Measurements from ENCODE around the gene LAPTM5. TPM values are rescaled to one million over a fixed set of nuclear protein-coding genes. Genes with fewer than 3 reads are reported as not detected.

The LAPTM5 gene
- 424 TPM for total RNA-seq
- long read RNA-seq, transcript LAPTM5-201 (8 exons, 2,223 nt) = major isoform, 540 of 675 reads
- long read RNA-seq, partial matches to known transcripts = 75 of 675 reads
- long read RNA-seq, other reads (novel, unspliced or antisense) = 60 of 675 reads

- DNase-seq = peak; percentile 90
- intact Hi-C loops (cut with DNase I) = no loop called here
Measured at GRCh38 chr1:30757352-30758120, at the start of gene LAPTM5. TSS of gene LAPTM5 (minus strand) at chr1:30757774. CDS start at chr1:30757745, 29 bp downstream.

GRCh38 chr1:30806381-30807317 lies 49.1 kb upstream of the LAPTM5 start:
- Histone ChIP-seq H3K27ac (no peak overlapping the region), H3K4me1 (peaks cover 19% of the 10 kb centered on the region), H3K9me3 (no peaks in the 10 kb centered on the region), H3K4me3 (no peak overlapping the region), H3K27me3 (peaks cover 4% of the 10 kb centered on the region), H3K36me3 (no peaks in the 10 kb centered on the region)
- no peak for ATAC-seq
- no peak for TF ChIP-seq CTCF (IDR thresholded peaks at IDR 0.05)
- peak; percentile 53 for DNase-seq
- intact Hi-C loops (cut with DNase I) = no loop called here

More at GRCh38 chr1:30757352-30758120, at the start of gene LAPTM5:
- no peak for TF ChIP-seq CTCF (IDR thresholded peaks at IDR 0.05)
- H3K4me1 ChIP-seq = peaks cover 18% of the 10 kb centered on the region
- H3K36me3 ChIP-seq = no peaks in the 10 kb centered on the region
- ATAC-seq = peak; percentile 76
- H3K4me3 ChIP-seq = peak within 1 kb of the TSS; percentile 58
- peak within 1 kb of the TSS; percentile 85 for H3K27ac ChIP-seq
- H3K27me3 ChIP-seq = no peaks in the 10 kb centered on the region
- no peaks in the 10 kb centered on the region for H3K9me3 ChIP-seq

- no peak for TF ChIP-seq CTCF (IDR thresholded peaks at IDR 0.05)
Measured at GRCh38 chr1:30805304-30806003, 47.9 kb upstream of the LAPTM5 start.

GRCh38 chr1:30804822-30805221 lies 47.2 kb upstream of the LAPTM5 start:
- H3K9me3 ChIP-seq = no peaks in the 10 kb centered on the region
- intact Hi-C loops (cut with DNase I) = loop anchor here (5.0 kb wide), 1 partner anchor 107 kb away; no protein-coding TSS in a partner anchor
- no peak for TF ChIP-seq CTCF (IDR thresholded peaks at IDR 0.05)
- peaks cover 16% of the 10 kb centered on the region for H3K4me1 ChIP-seq
- ATAC-seq (no peak), DNase-seq (no peak)
- peaks cover 4% of the 10 kb centered on the region for H3K27me3 ChIP-seq
- H3K36me3 ChIP-seq = no peaks in the 10 kb centered on the region
- H3K27ac ChIP-seq = no peak overlapping the region
- no peak overlapping the region for H3K4me3 ChIP-seq

More at GRCh38 chr1:30805304-30806003, 47.9 kb upstream of the LAPTM5 start:
- DNase-seq (peak; percentile 45), ATAC-seq (peak; percentile 36)
- H3K4me3 ChIP-seq = no peak overlapping the region
- H3K27ac ChIP-seq = no peak overlapping the region
- H3K27me3 ChIP-seq = peaks cover 4% of the 10 kb centered on the region
- H3K4me1 ChIP-seq = peaks cover 20% of the 10 kb centered on the region
- H3K9me3 ChIP-seq = no peaks in the 10 kb centered on the region
- intact Hi-C loops (cut with DNase I) = no loop called here
- no peaks in the 10 kb centered on the region for H3K36me3 ChIP-seq

- Histone ChIP-seq H3K36me3 (no peaks in the 10 kb centered on the region), H3K27me3 (peaks cover 4% of the 10 kb centered on the region), H3K4me1 (peaks cover 13% of the 10 kb centered on the region), H3K4me3 (no peak overlapping the region), H3K9me3 (no peaks in the 10 kb centered on the region), H3K27ac (no peak overlapping the region)
- no peak for ATAC-seq
- peak; percentile 22 for DNase-seq
- no peak for TF ChIP-seq CTCF (IDR thresholded peaks at IDR 0.05)
- intact Hi-C loops (cut with DNase I) = loop anchor here (5.0 kb wide), 1 partner anchor 108 kb away; no protein-coding TSS in a partner anchor
Measured at GRCh38 chr1:30804352-30804751, 46.8 kb upstream of the LAPTM5 start.
